IPS-20b (cell line): ENCODE data around the gene DTX4.

Source experiments
- H3K27ac ChIP-seq: one replicate; pipeline ENCODE4 v1.5.1; 2013; ENCODE audit warnings: low read length
- H3K27me3 ChIP-seq: 2 replicates; pipeline ENCODE4 v1.6.1; 2013; ENCODE audit warnings: mild to moderate bottlenecking, low read length, inconsistent platforms; ENCODE audit not compliant: insufficient read depth
- H3K36me3 ChIP-seq: 2 replicates; pipeline ENCODE4 v1.6.1; 2013; ENCODE audit warnings: low read depth, mild to moderate bottlenecking, inconsistent platforms, low read length, moderate library complexity; ENCODE audit not compliant: insufficient read depth
- H3K4me1 ChIP-seq: 2 replicates; pipeline ENCODE4 v1.6.1; 2013; ENCODE audit warnings: mild to moderate bottlenecking, control low read depth, inconsistent platforms, low read length, moderate library complexity; ENCODE audit not compliant: insufficient read depth
- H3K4me3 ChIP-seq: 2 replicates; pipeline ENCODE4 v1.5.1; 2013; ENCODE audit warnings: mild to moderate bottlenecking, low read length, inconsistent platforms
- H3K9ac ChIP-seq: 2 replicates; pipeline ENCODE4 v1.6.1; 2013; ENCODE audit warnings: low read depth, mild to moderate bottlenecking, inconsistent platforms, low read length, moderate library complexity
- H3K9me3 ChIP-seq: 2 replicates; pipeline ENCODE4 v1.6.1; 2013; ENCODE audit warnings: mild to moderate bottlenecking, low read depth, low read length, inconsistent platforms; ENCODE audit not compliant: insufficient read depth

Gene DTX4

DNA sequence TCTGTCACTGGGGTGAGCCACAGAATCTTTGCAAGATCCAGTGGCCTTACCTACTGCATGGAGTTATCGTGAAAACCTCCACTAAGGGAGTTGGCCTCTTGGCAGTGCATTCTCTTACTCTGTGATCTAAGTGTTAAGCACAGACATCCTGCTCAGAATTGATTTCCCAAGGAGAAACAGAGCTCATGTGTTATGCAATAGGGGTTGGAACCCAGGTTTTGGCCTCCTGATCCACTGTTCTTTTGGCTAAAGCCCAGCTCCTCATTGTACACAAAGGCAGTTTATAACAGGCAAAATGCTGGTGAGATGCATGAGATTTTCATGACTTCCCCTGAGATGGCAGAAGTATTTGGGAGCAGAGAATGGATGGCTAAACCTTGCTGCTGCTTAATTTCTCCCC lies 11.8 kb downstream of the DTX4 start:
- no peak overlapping the region for H3K9ac ChIP-seq
- no peak overlapping the region for H3K4me3 ChIP-seq
- H3K9me3 ChIP-seq, result peaks cover 6% of the 10 kb centered on the region; the same call in 1 of the 2 replicates
- H3K27ac ChIP-seq, result no peak overlapping the region
- H3K36me3 ChIP-seq, result peaks cover 36% of the 10 kb centered on the region
- H3K27me3 ChIP-seq, result no peaks in the 10 kb centered on the region
- H3K4me1 ChIP-seq, result no peaks in the 10 kb centered on the region; the same call in 1 of the 2 replicates

DNA sequence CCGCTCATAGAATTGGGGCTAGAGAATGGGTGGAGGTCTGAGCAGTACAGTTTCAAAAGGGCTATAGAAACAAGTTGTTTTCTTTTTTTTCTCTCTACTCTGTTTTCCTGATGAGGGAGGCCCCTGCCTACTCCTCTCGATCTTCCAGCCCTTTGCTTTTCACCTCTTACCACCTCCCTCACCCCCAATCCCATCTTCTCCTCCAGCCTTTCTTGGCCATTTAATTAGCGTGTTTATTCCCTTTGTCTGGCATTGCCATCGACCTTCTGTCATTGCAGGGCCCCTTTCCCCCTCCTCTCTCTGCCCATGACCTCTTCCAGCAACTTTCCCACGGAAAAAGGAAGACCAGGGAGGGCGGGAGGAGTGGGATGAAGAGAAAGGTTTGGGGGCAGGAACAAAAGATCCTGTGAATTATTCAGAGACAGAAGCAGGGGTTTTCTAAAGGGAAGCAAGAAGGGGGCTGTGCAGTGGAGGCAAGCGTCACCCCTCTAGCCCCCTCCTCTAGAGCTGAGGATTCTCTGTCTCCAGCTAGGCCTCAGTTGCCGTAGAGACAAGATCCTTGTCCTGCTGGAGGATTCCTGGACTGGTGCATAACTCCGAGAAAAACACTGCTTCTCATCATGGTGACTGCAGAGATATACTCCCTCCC lies 12.9 kb downstream of the DTX4 start:
- Histone ChIP-seq H3K4me1 (no peaks in the 10 kb centered on the region; the same call in 1 of the 2 replicates), H3K4me3 (no peak overlapping the region), H3K9me3 (no peaks in the 10 kb centered on the region), H3K9ac (no peak overlapping the region), H3K27ac (no peak overlapping the region), H3K27me3 (no peaks in the 10 kb centered on the region), H3K36me3 (peaks cover 46% of the 10 kb centered on the region)

GRCh38 chr11:59185386-59185945 lies 13.5 kb downstream of the DTX4 start:
- H3K4me3 ChIP-seq, result no peak overlapping the region
- H3K36me3 ChIP-seq, result peaks cover 53% of the 10 kb centered on the region
- no peaks in the 10 kb centered on the region for H3K27me3 ChIP-seq
- no peaks in the 10 kb centered on the region for H3K9me3 ChIP-seq
- H3K4me1 ChIP-seq, result no peaks in the 10 kb centered on the region; the same call in 1 of the 2 replicates
- no peak overlapping the region for H3K27ac ChIP-seq
- no peak overlapping the region for H3K9ac ChIP-seq

- Histone ChIP-seq H3K36me3 (peaks cover 60% of the 10 kb centered on the region), H3K4me3 (no peak overlapping the region), H3K27ac (no peak overlapping the region), H3K27me3 (no peaks in the 10 kb centered on the region), H3K9me3 (no peaks in the 10 kb centered on the region), H3K9ac (no peak overlapping the region), H3K4me1 (no peaks in the 10 kb centered on the region; the same call in 1 of the 2 replicates)
Measured at GRCh38 chr11:59186130-59186594, 14.2 kb downstream of the DTX4 start.

GRCh38 chr11:59187035-59187434 lies 15.1 kb downstream of the DTX4 start:
- Histone ChIP-seq H3K36me3 (peaks cover 69% of the 10 kb centered on the region), H3K27me3 (no peaks in the 10 kb centered on the region), H3K4me3 (no peak overlapping the region)

DNA sequence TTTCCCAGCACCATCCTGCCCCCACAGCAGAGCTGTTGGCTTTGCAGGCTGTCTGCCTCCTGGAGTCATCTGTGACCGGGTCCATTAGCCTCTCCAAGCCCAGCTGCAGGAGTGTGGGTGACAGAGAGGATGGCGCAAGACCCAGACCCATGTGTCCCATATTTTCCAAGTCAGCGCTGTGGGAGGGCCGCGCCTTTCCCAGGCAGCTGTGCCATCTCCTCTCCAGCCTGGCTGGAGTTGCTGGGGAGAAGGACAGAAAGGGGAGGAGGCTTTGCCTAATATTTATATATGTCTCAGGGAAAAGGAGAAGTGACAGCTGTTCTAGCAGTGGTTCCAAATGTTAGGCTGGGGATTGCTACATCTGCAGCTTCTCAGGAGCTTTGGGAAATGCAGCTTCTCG lies 15.7 kb downstream of the DTX4 start:
- H3K27ac ChIP-seq, result no peak overlapping the region
- H3K9me3 ChIP-seq, result no peaks in the 10 kb centered on the region
- no peaks in the 10 kb centered on the region; the same call in 1 of the 2 replicates for H3K4me1 ChIP-seq
- no peak overlapping the region for H3K4me3 ChIP-seq
- H3K9ac ChIP-seq, result no peak overlapping the region
- peaks cover 72% of the 10 kb centered on the region for H3K36me3 ChIP-seq
- no peaks in the 10 kb centered on the region for H3K27me3 ChIP-seq

More at GRCh38 chr11:59187035-59187434, 15.1 kb downstream of the DTX4 start:
- H3K27ac ChIP-seq, result no peak overlapping the region
- no peak overlapping the region for H3K9ac ChIP-seq
- H3K4me1 ChIP-seq, result no peaks in the 10 kb centered on the region; the same call in 1 of the 2 replicates
- H3K9me3 ChIP-seq, result no peaks in the 10 kb centered on the region

DNA sequence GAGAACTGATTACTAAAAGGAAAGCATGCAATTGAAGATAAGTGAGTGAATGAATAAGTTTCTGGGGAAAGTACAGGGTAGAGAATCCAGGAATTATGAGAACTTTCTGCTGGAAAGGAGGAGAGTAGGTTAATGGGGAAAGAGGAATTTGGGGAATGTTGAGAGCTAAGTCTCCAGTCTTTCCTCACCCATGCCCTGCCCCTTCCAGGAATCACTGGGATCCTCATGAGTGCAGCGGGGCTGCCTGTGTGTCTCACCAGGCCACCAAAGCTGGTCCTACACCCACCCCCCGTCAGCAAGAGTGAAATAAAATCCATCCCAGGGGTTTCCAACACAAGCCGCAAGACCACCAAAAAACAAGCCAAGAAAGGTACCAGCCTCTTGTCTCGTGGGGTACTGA lies 17.0 kb downstream of the DTX4 start:
- Histone ChIP-seq H3K27me3 (no peaks in the 10 kb centered on the region), H3K36me3 (peaks cover 72% of the 10 kb centered on the region)

GRCh38 chr11:59189986-59190385 lies 18.1 kb downstream of the DTX4 start:
- Histone ChIP-seq H3K9ac (no peak overlapping the region), H3K27me3 (no peaks in the 10 kb centered on the region), H3K36me3 (peaks cover 82% of the 10 kb centered on the region), H3K4me1 (no peaks in the 10 kb centered on the region; the same call in 1 of the 2 replicates), H3K9me3 (no peaks in the 10 kb centered on the region), H3K27ac (no peak overlapping the region), H3K4me3 (no peak overlapping the region)

More for the DNA sequence above, 17.0 kb downstream of the DTX4 start:
- H3K4me3 ChIP-seq, result no peak overlapping the region
- no peaks in the 10 kb centered on the region; the same call in 1 of the 2 replicates for H3K4me1 ChIP-seq
- H3K27ac ChIP-seq, result no peak overlapping the region
- H3K9me3 ChIP-seq, result no peaks in the 10 kb centered on the region
- H3K9ac ChIP-seq, result no peak overlapping the region

- Histone ChIP-seq H3K4me3 (no peak overlapping the region), H3K4me1 (no peaks in the 10 kb centered on the region; the same call in 1 of the 2 replicates), H3K27ac (no peak overlapping the region), H3K27me3 (no peaks in the 10 kb centered on the region), H3K9ac (no peak overlapping the region), H3K9me3 (peaks cover 3% of the 10 kb centered on the region; the same call in 1 of the 2 replicates), H3K36me3 (peaks cover 93% of the 10 kb centered on the region)
Measured at GRCh38 chr11:59191095-59191494, 19.2 kb downstream of the DTX4 start.

GRCh38 chr11:59191890-59192289 lies 20.0 kb downstream of the DTX4 start:
- Histone ChIP-seq H3K27ac (no peak overlapping the region), H3K9ac (no peak overlapping the region), H3K27me3 (no peaks in the 10 kb centered on the region)

DNA sequence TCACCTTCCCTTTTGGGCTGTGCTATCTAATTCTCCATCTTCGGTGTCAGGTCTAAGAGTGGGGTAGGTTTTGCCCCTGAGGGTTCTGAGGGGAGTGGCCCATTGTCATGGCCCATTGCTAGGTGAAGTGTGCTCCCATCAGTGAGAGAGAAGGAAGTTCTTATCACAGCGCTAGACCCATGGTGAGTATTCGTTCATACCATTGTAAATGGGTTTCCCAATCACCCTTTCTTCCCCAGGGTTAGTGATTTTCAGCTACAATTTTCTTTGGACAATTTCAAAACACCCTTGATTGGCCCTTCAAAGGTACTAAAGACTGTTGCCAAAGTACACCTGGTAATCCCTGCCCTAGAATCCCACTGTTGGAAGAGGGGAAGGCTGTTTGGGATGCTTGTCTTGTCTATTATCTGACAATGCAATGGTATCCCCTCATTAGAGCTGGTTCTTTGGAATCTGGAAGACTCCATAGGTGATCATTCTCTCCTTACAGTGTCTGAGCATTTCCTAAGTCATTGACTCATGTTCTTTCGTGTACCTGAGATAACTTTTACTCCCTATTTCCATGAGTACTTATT lies 20.6 kb downstream of the DTX4 start:
- no peak overlapping the region for H3K9ac ChIP-seq
- H3K36me3 ChIP-seq, result peaks cover 100% of the 10 kb centered on the region
- H3K4me3 ChIP-seq, result no peak overlapping the region
- H3K27me3 ChIP-seq, result no peaks in the 10 kb centered on the region
- peaks cover 9% of the 10 kb centered on the region; the same call in 1 of the 2 replicates for H3K9me3 ChIP-seq
- H3K27ac ChIP-seq, result no peak overlapping the region
- H3K4me1 ChIP-seq, result no peaks in the 10 kb centered on the region

More at GRCh38 chr11:59191890-59192289, 20.0 kb downstream of the DTX4 start:
- peaks cover 9% of the 10 kb centered on the region; the same call in 1 of the 2 replicates for H3K9me3 ChIP-seq
- no peak overlapping the region for H3K4me3 ChIP-seq
- H3K36me3 ChIP-seq, result peaks cover 97% of the 10 kb centered on the region
- no peaks in the 10 kb centered on the region for H3K4me1 ChIP-seq
